ENCODE results near the gene MAGOHB.
"Not testable (repeated sequence)": the region's sequence is repeated elsewhere in the genome, so short reads cannot be mapped to it uniquely, and the experiment has no call there.

Gene MAGOHB

DNA sequence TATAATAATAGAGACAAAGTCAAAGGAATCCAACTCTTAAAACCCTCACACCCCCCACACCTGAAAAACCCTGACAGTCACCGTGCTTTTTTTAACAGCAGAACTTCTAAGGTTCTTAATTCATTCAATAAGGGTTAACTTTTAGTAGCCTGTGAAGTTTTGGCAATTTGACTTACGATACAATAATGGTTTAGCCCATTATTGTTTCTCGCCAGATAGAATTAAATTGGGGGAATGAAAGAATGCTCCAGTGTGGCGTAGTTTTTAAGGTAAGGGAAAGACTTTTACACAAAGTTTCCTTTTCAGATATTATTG lies 604 bp upstream of the MAGOHB start:
- in situ Hi-C loops (cut with MboI; ENCODE audit: low sequenced_read_pairs), result no loop called here

DNA sequence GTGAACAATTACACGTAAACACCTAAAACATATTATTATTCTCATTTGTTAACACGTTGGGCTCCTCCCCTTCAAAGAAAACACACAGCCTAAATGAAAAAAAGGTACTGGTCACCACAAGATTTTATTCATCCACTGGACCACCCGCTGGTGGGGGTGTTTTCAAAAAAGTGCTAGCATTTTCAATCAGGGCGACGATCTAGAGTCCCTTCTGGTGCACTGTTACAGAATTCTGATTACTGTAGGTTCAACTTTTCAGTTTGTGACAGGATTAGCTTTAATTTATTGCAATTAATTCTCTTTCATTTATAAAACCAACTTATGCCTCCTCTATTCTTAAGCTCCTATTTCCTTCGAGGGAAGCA lies 443 bp downstream of the MAGOHB start:
- in situ Hi-C loops (cut with MboI; ENCODE audit: low sequenced_read_pairs), result no loop called here

DNA sequence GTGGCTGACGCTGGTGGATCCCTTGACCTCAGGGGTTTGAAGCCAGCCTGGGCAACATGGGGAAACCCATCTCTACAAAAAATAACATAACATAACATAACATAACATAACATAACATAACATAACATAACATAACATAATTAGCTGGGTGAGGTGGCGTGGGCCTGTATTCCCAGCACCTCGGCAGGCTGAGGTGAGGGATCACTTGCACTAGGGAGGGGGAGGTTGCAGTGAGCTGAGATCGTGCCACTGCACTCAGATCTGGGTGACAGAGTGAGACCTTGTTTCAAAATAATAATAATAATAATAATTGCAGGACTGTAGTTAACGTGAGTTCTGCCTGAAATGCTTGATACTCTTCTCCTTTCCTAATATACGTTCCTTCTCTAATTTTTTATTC lies 1.3 kb downstream of the MAGOHB start:
- in situ Hi-C loops (cut with MboI; ENCODE audit: low sequenced_read_pairs), result no loop called here

DNA sequence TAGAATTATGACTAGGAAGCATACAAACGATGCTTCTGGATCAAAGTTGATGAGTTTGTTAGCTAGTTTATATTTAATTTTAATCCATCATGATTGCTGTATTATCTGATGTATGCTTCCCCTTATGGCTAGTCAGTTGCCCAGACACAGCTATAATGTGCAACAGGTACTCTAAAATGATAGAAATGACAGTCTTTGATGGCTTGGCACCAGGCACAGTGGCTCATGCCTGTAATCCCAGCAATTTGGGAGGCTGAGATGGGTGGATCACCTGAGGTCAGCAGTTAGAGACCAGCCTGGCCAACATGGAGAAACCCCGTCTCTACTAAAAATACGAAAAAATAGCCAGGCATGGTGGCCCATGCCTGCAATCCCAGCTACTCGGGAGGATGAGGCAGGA lies 2.2 kb downstream of the MAGOHB start:
- in situ Hi-C loops (cut with MboI; ENCODE audit: low sequenced_read_pairs), result not testable (repeated sequence)

DNA sequence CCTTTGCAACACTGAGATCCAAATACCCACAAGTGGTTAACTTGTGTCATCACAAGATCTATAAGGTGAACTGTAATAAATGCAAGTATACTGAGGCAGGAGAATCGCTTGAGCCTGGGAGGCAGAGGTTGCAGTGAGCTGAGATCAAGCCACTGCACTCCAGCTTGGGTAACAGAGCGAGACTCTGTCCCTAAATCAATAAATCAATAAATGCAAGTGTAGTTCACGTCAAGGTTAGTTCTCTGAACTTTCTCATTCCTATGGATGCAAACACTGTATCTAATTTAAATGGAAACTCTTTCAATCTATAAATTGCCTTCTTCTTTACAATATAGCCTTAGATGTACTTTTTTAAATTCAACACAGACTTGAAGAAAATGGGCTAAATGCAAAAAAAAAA lies 3.2 kb downstream of the MAGOHB start:
- in situ Hi-C loops (cut with MboI; ENCODE audit: low sequenced_read_pairs), result no loop called here

DNA sequence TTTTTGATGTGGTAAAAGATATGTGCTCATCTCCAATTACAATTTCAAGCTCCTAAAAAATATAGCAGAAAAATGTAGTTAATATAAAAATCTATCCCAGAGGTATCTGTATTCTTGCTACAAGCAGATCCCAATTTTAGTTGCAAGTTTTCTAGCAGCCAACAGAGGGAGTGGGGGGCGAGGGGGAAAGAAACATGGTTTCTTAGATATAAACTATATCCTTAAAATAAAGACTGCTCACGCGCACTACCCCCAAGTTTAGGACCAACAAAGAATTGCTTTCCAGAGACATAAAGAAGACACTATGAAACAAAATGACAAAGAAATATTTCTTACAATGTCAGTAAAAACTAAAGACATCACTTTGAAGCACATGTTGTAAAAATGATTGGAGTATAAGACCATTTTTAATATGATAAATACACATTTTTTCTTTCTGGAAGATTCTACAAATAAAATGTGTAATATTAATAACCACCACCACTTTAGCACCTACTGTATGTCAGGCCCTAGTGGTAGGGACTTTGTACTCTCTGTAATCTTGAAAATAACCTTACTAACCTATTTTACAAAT lies 5.4 kb downstream of the MAGOHB start:
- in situ Hi-C loops (cut with MboI; ENCODE audit: low sequenced_read_pairs), result no loop called here

DNA sequence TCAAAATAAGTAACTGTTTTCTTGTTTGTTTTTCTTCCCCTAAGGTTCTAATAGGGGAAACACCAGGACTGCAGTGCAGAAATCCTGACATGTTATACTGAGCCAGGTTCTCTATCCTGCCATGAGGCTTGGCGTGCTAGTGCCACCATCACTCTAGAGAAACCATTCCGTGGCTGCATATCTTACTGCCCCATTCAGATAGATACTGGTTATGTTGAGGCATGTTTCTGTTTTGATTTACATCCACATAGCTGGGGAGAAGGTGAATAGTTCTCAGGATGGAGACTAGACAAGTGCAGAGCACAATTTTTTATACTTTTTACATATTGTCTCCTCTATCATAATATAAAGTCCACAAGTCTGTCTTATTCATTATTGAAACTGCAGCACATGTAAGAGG lies 11.5 kb downstream of the MAGOHB start:
- in situ Hi-C loops (cut with MboI; ENCODE audit: low sequenced_read_pairs), result no loop called here

DNA sequence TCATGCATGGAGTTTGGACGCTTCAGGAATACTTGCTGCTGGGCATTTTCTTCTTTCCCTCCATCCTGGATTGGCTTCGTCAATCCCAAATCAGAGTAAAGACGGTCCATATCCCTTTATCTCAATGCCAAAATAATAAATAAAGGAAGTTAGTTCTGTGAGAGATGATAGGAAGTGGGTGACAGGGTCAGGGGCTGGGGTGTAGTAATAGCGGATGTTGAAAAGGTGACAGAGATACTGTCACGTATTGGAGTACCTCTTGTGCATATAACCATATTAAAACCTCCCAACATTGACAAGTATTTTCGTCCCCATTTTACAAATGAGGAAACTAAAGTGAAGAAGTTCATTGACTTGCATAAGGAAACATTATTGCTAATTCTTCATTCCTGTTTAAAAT lies 12.4 kb downstream of the MAGOHB start:
- in situ Hi-C loops (cut with MboI; ENCODE audit: low sequenced_read_pairs), result no loop called here

DNA sequence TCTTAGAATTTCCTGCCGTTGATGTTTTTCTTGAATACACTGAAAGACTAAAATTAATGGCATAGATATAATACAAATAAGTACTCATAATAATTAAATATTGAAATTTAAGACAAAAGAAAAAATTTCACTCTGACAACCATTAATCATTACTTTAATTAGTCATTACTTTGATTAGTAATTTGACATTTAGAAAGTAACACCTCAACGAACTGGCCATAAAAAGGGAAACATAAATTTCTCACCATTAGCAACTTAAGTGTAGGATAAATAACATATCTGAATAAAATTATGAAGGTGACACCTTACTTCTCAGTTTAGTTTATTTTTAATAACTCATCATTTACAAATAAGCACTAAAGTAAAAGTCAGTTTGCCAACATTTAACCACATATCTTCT lies 17.5 kb downstream of the MAGOHB start:
- in situ Hi-C loops (cut with MboI; ENCODE audit: low sequenced_read_pairs), result no loop called here

DNA sequence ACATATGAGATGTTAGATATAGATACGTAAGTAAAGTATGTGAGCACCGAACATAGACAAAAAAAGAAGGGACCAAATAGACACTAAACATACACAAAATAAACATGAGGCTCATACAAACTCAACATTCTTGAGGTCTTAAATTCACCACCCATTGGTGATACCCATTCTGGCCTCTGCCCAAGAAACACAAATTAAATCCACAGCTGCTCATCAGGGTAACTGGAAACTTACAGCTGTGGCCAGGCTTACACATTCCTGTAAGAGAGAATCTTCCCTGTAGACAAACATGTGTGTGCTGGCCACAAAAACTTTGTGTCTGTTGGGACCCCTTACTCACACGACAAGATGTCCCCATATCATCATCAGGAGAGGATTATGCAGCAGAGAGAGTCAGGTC lies 22.4 kb downstream of the MAGOHB start:
- in situ Hi-C loops (cut with MboI; ENCODE audit: low sequenced_read_pairs), result no loop called here

DNA sequence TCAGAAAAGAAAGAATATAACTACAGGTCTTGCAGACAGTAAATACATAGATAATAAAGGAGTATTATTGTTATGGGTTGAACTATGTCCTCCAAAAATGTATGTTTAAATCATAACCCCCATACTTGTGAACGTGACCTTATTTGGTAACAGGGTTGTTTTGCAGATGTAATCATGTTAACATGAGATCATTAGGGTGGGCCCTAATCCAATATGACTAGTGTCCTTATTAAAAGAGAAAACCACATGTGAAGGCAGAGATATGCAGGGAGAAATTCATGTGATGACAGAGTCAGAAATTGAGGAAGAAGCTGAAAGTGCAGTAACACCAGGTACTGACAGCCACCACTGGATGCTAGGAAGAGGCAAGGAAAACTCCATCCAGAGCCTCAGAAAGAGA lies 29.0 kb downstream of the MAGOHB start:
- in situ Hi-C loops (cut with MboI; ENCODE audit: low sequenced_read_pairs), result no loop called here

DNA sequence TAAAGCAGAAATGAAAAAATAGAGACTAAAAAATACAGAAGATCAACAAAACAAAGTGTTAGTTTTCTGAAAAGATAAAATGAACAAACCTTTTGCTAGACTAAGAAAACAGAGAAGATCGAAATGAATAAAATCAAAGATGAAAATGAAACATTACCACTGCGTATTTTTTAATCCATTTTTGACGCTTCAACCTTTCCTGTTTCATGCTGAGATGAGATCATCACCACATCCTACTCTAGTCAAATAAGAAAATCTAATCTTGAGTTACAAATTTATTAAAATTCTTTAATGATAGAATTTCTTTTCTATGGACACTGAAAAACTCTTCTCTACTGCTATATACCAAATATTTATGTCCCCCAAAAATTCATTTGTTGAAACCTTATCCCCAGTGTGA lies 30.7 kb downstream of the MAGOHB start:
- in situ Hi-C loops (cut with MboI; ENCODE audit: low sequenced_read_pairs), result no loop called here

DNA sequence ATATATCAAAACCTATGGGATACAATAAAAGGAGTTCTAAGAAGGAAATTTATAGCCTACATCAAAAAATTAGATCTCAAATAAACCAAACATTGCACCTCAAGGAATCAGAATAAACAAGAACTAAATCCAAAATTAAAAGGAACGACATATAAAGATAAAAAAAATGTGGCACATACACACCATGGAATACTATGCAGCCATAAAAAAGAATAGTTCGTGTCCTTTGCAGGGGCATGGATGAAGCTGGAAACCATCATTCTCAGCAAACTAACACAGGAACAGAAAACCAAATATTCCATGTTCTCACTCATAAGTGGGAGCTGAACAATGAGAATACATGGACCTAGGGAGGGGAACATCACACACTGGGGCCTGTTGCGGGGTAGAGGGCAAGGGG lies 31.3 kb downstream of the MAGOHB start:
- in situ Hi-C loops (cut with MboI; ENCODE audit: low sequenced_read_pairs), result not testable (repeated sequence)

DNA sequence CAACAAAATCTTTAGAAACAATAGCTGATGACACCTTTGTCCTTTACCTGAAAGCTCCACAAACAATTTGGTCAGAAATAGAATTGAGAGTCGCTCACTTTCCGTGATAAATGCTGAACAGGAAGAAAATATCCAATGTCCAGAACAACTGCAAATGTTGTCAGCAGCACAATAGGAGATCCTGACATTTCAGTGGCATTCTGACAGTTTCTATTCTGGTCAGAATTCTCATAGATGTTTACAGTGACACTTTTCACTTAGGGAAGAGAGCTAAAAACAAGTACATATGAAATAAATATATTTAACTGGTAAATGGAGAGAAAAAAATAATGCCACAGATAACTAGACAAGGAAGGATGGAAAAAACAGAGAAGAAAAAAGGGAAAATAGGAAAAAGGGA lies 39.1 kb downstream of the MAGOHB start:
- in situ Hi-C loops (cut with MboI; ENCODE audit: low sequenced_read_pairs), result no loop called here

DNA sequence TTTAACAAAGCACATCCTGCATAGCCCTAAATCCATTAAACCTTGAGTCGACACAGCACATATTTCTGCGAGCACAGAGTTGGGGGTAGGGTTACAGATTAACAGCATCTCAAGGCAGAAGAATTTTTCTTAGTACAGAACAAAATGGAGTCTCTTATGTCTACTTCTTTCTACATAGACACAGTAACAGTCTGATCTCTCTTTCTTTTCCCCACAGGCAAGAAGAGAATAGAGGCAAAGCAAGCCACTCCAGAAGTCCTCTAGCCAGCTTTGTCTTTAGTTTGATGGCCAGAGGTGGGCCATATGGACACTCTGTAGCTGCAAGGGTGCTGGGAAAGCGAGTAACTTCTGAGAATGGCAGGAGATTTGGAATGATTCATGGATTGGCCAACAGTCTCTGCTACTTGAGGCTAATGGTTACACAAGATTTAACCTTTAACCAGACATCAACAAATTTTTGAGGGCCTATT lies 41.4 kb downstream of the MAGOHB start:
- in situ Hi-C loops (cut with MboI; ENCODE audit: low sequenced_read_pairs), result not testable (repeated sequence)

DNA sequence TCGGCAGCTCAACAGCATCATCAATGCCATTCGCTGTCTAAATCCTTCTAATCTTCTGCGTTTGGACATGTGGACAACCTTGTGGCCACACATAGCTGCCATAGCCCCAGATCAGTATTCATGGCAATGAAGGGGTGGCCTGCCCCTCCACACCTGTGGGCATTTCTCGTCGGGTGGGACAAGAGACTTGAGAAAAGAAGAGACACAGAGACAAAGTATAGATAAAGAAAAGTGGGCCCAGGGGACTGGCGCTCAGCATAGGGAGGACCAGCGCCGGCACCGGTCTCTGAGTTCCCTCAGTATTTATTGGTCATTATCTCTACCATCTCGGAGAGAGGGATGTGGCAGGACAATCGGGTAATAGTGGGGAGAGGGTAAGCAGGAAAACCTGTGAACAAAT lies 42.3 kb downstream of the MAGOHB start:
- in situ Hi-C loops (cut with MboI; ENCODE audit: low sequenced_read_pairs), result no loop called here

DNA sequence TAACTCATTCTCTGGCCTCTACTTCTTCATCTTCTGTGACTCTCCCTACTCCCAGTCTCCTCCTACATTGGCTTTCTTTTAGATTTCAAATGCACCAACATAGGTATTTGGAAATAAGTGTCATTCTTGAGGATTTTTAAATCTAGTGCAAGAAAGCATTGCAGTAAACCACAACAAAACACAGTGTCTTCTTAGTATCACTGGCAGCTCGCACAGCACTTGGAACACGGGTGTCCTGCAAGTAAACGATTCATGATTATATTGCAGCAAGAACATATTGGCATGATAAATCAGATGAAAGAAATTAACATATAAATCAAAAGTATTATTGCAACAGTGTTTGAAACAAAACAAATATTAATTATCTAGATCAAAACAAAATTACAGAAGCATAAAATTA lies 45.6 kb downstream of the MAGOHB start:
- in situ Hi-C loops (cut with MboI; ENCODE audit: low sequenced_read_pairs), result no loop called here

DNA sequence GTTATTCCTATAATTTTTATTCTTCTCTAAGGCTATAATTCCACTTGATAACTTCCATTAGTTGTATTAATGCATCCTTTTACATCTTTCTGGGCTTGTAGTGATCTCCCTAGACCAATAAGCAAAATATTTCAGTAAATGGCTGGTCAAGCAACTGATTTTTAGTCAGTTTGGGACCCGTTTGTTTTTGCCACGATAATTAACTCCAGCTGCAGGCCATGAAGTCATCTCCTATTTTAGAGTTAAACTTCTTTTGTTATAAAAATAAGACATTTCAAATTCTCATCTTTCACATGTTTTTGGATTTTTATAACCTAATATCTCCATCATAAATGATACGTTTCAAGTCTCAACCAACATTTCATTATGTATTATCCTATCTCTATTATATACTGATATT lies 49.4 kb downstream of the MAGOHB start:
- in situ Hi-C loops (cut with MboI; ENCODE audit: low sequenced_read_pairs), result no loop called here

DNA sequence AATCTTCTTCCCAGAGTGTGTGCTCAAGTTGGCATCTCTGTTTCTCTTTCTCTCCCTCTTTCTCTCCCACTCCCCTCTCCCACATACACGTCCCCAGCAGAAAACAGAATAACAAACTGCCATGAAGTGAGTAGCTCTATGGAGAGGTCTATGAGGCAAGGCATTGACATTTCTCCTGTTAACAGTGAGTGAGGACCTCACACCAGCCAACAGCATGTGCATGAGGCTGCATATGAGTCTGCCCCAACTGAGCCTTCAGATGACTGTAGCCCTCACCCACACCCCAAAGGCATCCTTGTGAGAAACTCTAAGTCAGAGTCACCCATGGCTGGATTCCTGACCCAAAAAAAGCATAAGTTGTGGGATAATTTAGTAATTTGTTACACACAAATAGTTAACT lies 50.4 kb downstream of the MAGOHB start:
- in situ Hi-C loops (cut with MboI; ENCODE audit: low sequenced_read_pairs), result no loop called here

DNA sequence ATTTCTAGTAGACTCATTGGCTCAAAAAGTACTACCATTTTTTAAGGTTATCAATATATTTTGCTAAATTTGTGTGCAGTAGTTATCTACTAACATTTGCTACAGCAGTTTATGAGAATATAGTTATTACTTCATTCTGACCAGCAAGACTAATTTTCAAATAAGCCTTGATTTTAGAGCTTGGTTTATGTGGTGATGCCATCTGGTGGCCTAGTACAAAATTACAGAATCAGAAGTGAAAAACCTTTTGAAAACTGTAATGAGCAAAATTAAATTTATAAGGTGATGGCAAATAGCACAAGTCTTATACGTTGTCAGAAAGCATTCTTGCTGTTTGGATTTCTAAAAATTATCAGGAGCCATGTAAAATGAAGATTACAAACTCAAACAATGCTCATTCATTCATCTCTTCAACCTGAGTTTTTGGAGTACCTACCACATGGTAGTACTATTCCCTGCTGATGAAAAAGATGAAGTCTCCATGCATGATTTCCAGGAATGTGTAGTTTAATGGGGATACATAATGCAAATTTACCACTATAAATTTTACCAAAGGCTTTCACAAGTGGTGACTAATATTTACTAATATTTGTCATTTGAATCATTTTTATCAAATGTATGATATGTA lies 51.0 kb downstream of the MAGOHB start:
- in situ Hi-C loops (cut with MboI; ENCODE audit: low sequenced_read_pairs), result no loop called here

DNA sequence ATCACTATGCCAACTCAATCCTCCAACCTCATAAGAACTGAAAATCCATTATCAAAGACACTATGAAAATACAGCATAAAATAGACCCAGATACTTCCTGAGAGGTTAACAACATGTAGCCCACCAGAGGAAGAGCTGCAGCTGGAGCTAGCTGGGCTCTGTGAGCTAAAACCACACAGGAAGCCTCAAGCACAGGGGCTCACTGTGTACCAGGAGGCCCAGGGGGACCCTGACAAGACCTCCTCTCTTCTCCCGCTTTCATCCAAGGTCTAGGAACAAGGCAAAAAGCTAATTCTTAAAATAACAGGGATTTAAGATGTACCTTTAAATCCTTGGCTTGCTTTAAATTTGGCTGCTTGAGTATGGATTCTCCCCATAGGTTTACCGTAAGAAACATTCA lies 54.2 kb downstream of the MAGOHB start:
- in situ Hi-C loops (cut with MboI; ENCODE audit: low sequenced_read_pairs), result no loop called here

DNA sequence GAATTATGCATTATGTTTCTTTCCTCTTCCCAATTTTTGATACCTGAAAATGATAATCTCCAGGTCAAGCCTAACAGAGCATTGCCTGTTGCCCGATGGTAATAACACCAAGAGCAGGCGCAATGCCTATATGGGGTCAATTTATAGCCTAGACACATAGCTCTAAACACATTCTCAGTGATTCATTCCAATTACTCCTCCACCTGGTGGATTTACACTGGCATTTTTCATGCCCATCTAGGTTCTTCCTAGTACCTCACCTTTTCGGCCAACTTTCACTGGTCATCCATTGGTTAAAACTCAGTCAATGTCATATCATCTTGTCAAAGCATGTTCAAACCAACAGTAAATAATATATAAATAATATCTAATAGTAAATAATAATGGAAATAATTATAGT lies 54.6 kb downstream of the MAGOHB start:
- in situ Hi-C loops (cut with MboI; ENCODE audit: low sequenced_read_pairs), result no loop called here

DNA sequence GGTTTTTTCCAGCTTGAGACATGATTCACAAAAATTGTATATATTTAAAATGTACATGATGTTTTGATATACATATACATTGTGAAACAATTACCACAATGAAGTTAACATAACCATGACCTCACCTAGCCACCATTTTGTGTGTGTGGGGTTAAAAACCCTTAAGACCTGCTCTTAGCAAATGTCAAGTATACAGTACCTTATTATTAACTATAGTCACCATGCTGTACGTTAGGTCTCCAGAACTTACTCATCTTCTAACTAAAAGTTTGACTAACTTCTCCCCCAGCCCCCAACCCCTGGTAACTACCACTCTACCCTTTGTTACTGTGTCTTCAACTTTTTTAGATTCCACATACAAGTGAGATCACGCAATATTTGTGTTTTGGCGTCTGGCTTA lies 55.1 kb downstream of the MAGOHB start:
- in situ Hi-C loops (cut with MboI; ENCODE audit: low sequenced_read_pairs), result no loop called here
